ENCODE measurements around the gene ABCB10. TPM values are rescaled to one million over a fixed set of nuclear protein-coding genes. Genes with fewer than 3 reads are reported as not detected.
"Not testable (repeated sequence)": the region's sequence is repeated elsewhere in the genome, so short reads cannot be mapped to it uniquely, and the experiment has no call there.

The ABCB10 gene
- polyA plus RNA-seq, 1 donor (not counting 4 experiments of a cell fraction or from before 2014, with no cell fraction given), result 14.3 TPM

- H3K27me3 ChIP-seq (ENCODE audit: control insufficient read depth, extremely low read depth, insufficient read depth, low read length), result no peaks in the 10 kb centered on the region
- DNase-seq (ENCODE audit: low read depth, low spot score), result no peak
- no peak overlapping the region for H3K27ac ChIP-seq (ENCODE audit: control insufficient read depth, insufficient read depth, low read length)
- TF ChIP-seq CTCF (optimal IDR thresholded peaks at IDR 0.05 in 1 of 3, IDR thresholded peaks at IDR 0.05 in 1 of 3, conservative IDR thresholded peaks at IDR 0.05 in 1 of 3; ENCODE audit: extremely low read depth in 1 of 3, insufficient read depth in 2 of 3, low read length in 3 of 3), result no peak
- TF ChIP-seq EZH2 (IDR thresholded peaks at IDR 0.05; ENCODE audit: low read length), result no peak
- no peak for FAIRE-seq
- H3K79me2 ChIP-seq (ENCODE audit: control insufficient read depth, insufficient read depth, low read length), result peaks cover 2% of the 10 kb centered on the region
- no peak overlapping the region for H2AFZ ChIP-seq (ENCODE audit: control insufficient read depth, low read length)
- H3K4me1 ChIP-seq (ENCODE audit: control insufficient read depth, extremely low read depth, insufficient read depth, low read length), result peaks cover 7% of the 10 kb centered on the region
- H3K9ac ChIP-seq (ENCODE audit: control insufficient read depth, extremely low read depth, insufficient read depth, low read length), result no peak overlapping the region
- no peak overlapping the region for H3K4me2 ChIP-seq (ENCODE audit: control insufficient read depth, extremely low read depth, insufficient read depth, low read depth, low read length)
- no peaks in the 10 kb centered on the region for H3K9me1 ChIP-seq (ENCODE audit: control insufficient read depth, extremely low read depth, insufficient read depth, low read length)
- no peaks in the 10 kb centered on the region for H3K36me3 ChIP-seq (ENCODE audit: control insufficient read depth in 2 of 2, extremely low read depth in 1 of 2, insufficient read depth in 2 of 2, low read length in 2 of 2)
- no peak overlapping the region for H3K4me3 ChIP-seq (ENCODE audit: control insufficient read depth in 2 of 3, extremely low read depth in 1 of 3, insufficient read depth in 2 of 3, low read depth in 1 of 3, low read length in 3 of 3)
- dilution Hi-C loops (cut with MboI; ENCODE audit: extremely low pct_ligation_motif_present, low sequenced_read_pairs), result no loop called here
- no peaks in the 10 kb centered on the region for H4K20me1 ChIP-seq (ENCODE audit: control insufficient read depth, extremely low read depth, insufficient read depth, low read length)
- no peaks in the 10 kb centered on the region for H3K9me3 ChIP-seq (ENCODE audit: control insufficient read depth, low read depth, low read length)
Observed at GRCh38 chr1:229562686-229563085, 4.2 kb upstream of the ABCB10 start.

GRCh38 chr1:229561141-229561540, 2.6 kb upstream of the ABCB10 start:
- FAIRE-seq, result no peak
- H3K4me2 ChIP-seq (ENCODE audit: control insufficient read depth, extremely low read depth, insufficient read depth, low read depth, low read length), result no peak overlapping the region
- H3K9ac ChIP-seq (ENCODE audit: control insufficient read depth, extremely low read depth, insufficient read depth, low read length), result no peak overlapping the region
- H3K9me1 ChIP-seq (ENCODE audit: control insufficient read depth, extremely low read depth, insufficient read depth, low read length), result no peaks in the 10 kb centered on the region
- H2AFZ ChIP-seq (ENCODE audit: control insufficient read depth, low read length), result no peak overlapping the region
- no peak overlapping the region for H3K27ac ChIP-seq (ENCODE audit: control insufficient read depth, insufficient read depth, low read length)
- dilution Hi-C loops (cut with MboI; ENCODE audit: extremely low pct_ligation_motif_present, low sequenced_read_pairs), result no loop called here
- H3K4me3 ChIP-seq (ENCODE audit: control insufficient read depth in 2 of 3, extremely low read depth in 1 of 3, insufficient read depth in 2 of 3, low read depth in 1 of 3, low read length in 3 of 3), result no peak overlapping the region
- H4K20me1 ChIP-seq (ENCODE audit: control insufficient read depth, extremely low read depth, insufficient read depth, low read length), result no peaks in the 10 kb centered on the region
- H3K9me3 ChIP-seq (ENCODE audit: control insufficient read depth, low read depth, low read length), result no peaks in the 10 kb centered on the region
- no peaks in the 10 kb centered on the region for H3K36me3 ChIP-seq (ENCODE audit: control insufficient read depth in 2 of 2, extremely low read depth in 1 of 2, insufficient read depth in 2 of 2, low read length in 2 of 2)
- no peaks in the 10 kb centered on the region for H3K27me3 ChIP-seq (ENCODE audit: control insufficient read depth, extremely low read depth, insufficient read depth, low read length)
- H3K79me2 ChIP-seq (ENCODE audit: control insufficient read depth, insufficient read depth, low read length), result peaks cover 16% of the 10 kb centered on the region
- no peak for TF ChIP-seq EZH2 (IDR thresholded peaks at IDR 0.05; ENCODE audit: low read length)
- no peak for TF ChIP-seq CTCF (optimal IDR thresholded peaks at IDR 0.05 in 1 of 3, IDR thresholded peaks at IDR 0.05 in 1 of 3, conservative IDR thresholded peaks at IDR 0.05 in 1 of 3; ENCODE audit: extremely low read depth in 1 of 3, insufficient read depth in 2 of 3, low read length in 3 of 3)
- H3K4me1 ChIP-seq (ENCODE audit: control insufficient read depth, extremely low read depth, insufficient read depth, low read length), result peaks cover 11% of the 10 kb centered on the region
- DNase-seq (ENCODE audit: low read depth, low spot score), result no peak

- Histone ChIP-seq H3K79me2 (ENCODE audit: control insufficient read depth, insufficient read depth, low read length) (peaks cover 19% of the 10 kb centered on the region), H3K4me1 (ENCODE audit: control insufficient read depth, extremely low read depth, insufficient read depth, low read length) (peaks cover 11% of the 10 kb centered on the region)
- H3K36me3 ChIP-seq (ENCODE audit: control insufficient read depth in 2 of 2, extremely low read depth in 1 of 2, insufficient read depth in 2 of 2, low read length in 2 of 2); FAIRE-seq; H3K9me3 ChIP-seq (ENCODE audit: control insufficient read depth, low read depth, low read length); H4K20me1 ChIP-seq (ENCODE audit: control insufficient read depth, extremely low read depth, insufficient read depth, low read length); H3K27ac ChIP-seq (ENCODE audit: control insufficient read depth, insufficient read depth, low read length); H3K9me1 ChIP-seq (ENCODE audit: control insufficient read depth, extremely low read depth, insufficient read depth, low read length); H2AFZ ChIP-seq (ENCODE audit: control insufficient read depth, low read length); DNase-seq (ENCODE audit: low read depth, low spot score); H3K9ac ChIP-seq (ENCODE audit: control insufficient read depth, extremely low read depth, insufficient read depth, low read length); H3K4me3 ChIP-seq (ENCODE audit: control insufficient read depth in 2 of 3, extremely low read depth in 1 of 3, insufficient read depth in 2 of 3, low read depth in 1 of 3, low read length in 3 of 3); H3K4me2 ChIP-seq (ENCODE audit: control insufficient read depth, extremely low read depth, insufficient read depth, low read depth, low read length); H3K27me3 ChIP-seq (ENCODE audit: control insufficient read depth, extremely low read depth, insufficient read depth, low read length); dilution Hi-C loops (cut with MboI; ENCODE audit: extremely low pct_ligation_motif_present, low sequenced_read_pairs): not testable (repeated sequence)
Observed at GRCh38 chr1:229560124-229560523, 1.6 kb upstream of the ABCB10 start.

- H3K4me1 ChIP-seq (ENCODE audit: control insufficient read depth, extremely low read depth, insufficient read depth, low read length), result peaks cover 11% of the 10 kb centered on the region
- peak overlapping the region; percentile 59 to 79 (median 67) for H3K4me3 ChIP-seq (ENCODE audit: control insufficient read depth in 2 of 3, extremely low read depth in 1 of 3, insufficient read depth in 2 of 3, low read depth in 1 of 3, low read length in 3 of 3)
- H3K9ac ChIP-seq (ENCODE audit: control insufficient read depth, extremely low read depth, insufficient read depth, low read length), result peak overlapping the region; percentile 66
- peak overlapping the region; percentile 78 for H2AFZ ChIP-seq (ENCODE audit: control insufficient read depth, low read length)
- peak overlapping the region; percentile 38 for H3K27ac ChIP-seq (ENCODE audit: control insufficient read depth, insufficient read depth, low read length)
- H4K20me1 ChIP-seq (ENCODE audit: control insufficient read depth, extremely low read depth, insufficient read depth, low read length); dilution Hi-C loops (cut with MboI; ENCODE audit: extremely low pct_ligation_motif_present, low sequenced_read_pairs); H3K9me3 ChIP-seq (ENCODE audit: control insufficient read depth, low read depth, low read length); H3K36me3 ChIP-seq (ENCODE audit: control insufficient read depth in 2 of 2, extremely low read depth in 1 of 2, insufficient read depth in 2 of 2, low read length in 2 of 2); FAIRE-seq; DNase-seq (ENCODE audit: low read depth, low spot score); H3K9me1 ChIP-seq (ENCODE audit: control insufficient read depth, extremely low read depth, insufficient read depth, low read length); H3K27me3 ChIP-seq (ENCODE audit: control insufficient read depth, extremely low read depth, insufficient read depth, low read length): not testable (repeated sequence)
- peak overlapping the region; percentile 47 for H3K4me2 ChIP-seq (ENCODE audit: control insufficient read depth, extremely low read depth, insufficient read depth, low read depth, low read length)
- peaks cover 25% of the 10 kb centered on the region for H3K79me2 ChIP-seq (ENCODE audit: control insufficient read depth, insufficient read depth, low read length)
Observed at GRCh38 chr1:229559336-229559801, 862 bp upstream of the ABCB10 start.

Data from keratinocyte (primary cell).